HCT116 (cell line): ENCODE data around the gene VPS39. TPM values are rescaled to one million over a fixed set of nuclear protein-coding genes. Genes with fewer than 3 reads are reported as not detected.

Source experiments
- ATAC-seq: fragments of 200-7000 bp; cut with Tn5 transposase; 2 replicates; pipeline ENCODE4 v1.9.1; 2020; ENCODE audit warnings: mild to moderate bottlenecking, moderate library complexity
- BruUV-seq: library from RNA; stranded (reverse); fragments of 400-500 nt; replicated peaks from 2 replicates; lab custom pipeline; 2021; lab: Mats Ljungman, UMichigan
- CTCF ChIA-PET: fragments of 300-600 bp; sonication (Branson Sonifier 250); formaldehyde crosslinking; loops from one replicate; lab custom pipeline; 2021; ENCODE audit warnings: antibody characterized with exemption; lab: Charles Lee
- POLR2A ChIA-PET: fragments of 300-600, 350-600 bp; sonication (Branson Sonifier 250); formaldehyde crosslinking; loops from one replicate; lab custom pipeline; 2021; ENCODE audit warnings: antibody characterized with exemption; lab: Charles Lee
- RAD21 ChIA-PET, 2 experiments: fragments of 300-600 bp; sonication (Branson Sonifier 250); formaldehyde crosslinking; loops; one replicate each; lab custom pipeline; 2023; ENCODE audit warnings: low total read pairs in 2 of 2; ENCODE audit not compliant: uncharacterized antibody in 2 of 2, unreplicated experiment in 2 of 2, low non-redundant PET in 1 of 2; lab: Charles Lee
- DNase-seq: peaks from one replicate; pipeline ENCODE4 v3.0.0-alpha.2; 2010; ENCODE audit warnings: low read depth, low spot score
- H2AFZ ChIP-seq: fragments of 200-600 bp; shearing (Covaris generic), sonication (generic); 2 replicates; pipeline ENCODE4 v1.6.1; 2017; ENCODE audit warnings: low read depth, mixed run types, mixed read lengths, antibody characterized with exemption, low read length; ENCODE audit not compliant: poor library complexity, severe bottlenecking
- H3K27ac ChIP-seq: 2 replicates; pipeline ENCODE4 v1.5.1; 2012; ENCODE audit warnings: low read depth, low read length
- H3K27me3 ChIP-seq: fragments of 200-600 bp; sonication (generic); 2 replicates; pipeline ENCODE4 v1.6.1; 2016; ENCODE audit warnings: mixed run types, low read length, mixed read lengths; ENCODE audit not compliant: insufficient read depth
- H3K36me3 ChIP-seq, 2 experiments: fragments of 200-500 bp in 1 of 2; fragments of 200-600 bp in 1 of 2; sonication (Bioruptor generic) in 1 of 2; sonication (generic) in 1 of 2; 2 replicates each; pipeline versions ENCODE4 v1.5.1 to v1.6.1; 2014 to 2016; ENCODE audit warnings: low read length in 2 of 2, inconsistent platforms in 1 of 2, mixed read lengths in 1 of 2, mixed run types in 1 of 2; ENCODE audit not compliant: insufficient read depth in 2 of 2, control insufficient read depth in 1 of 2
- H3K4me1 ChIP-seq, 2 experiments: fragments of 200-600 bp in 1 of 2; sonication (generic) in 1 of 2; 2 replicates each; pipeline versions ENCODE4 v1.5.1 to v1.6.1; 2012 to 2017; ENCODE audit warnings: low read length in 2 of 2, inconsistent platforms in 1 of 2, mild to moderate bottlenecking in 1 of 2, mixed read lengths in 1 of 2, mixed run types in 1 of 2, moderate library complexity in 1 of 2; ENCODE audit not compliant: insufficient read depth in 2 of 2, control insufficient read depth in 1 of 2
- H3K4me2 ChIP-seq: fragments of 200-600 bp; sonication (generic); 2 replicates; pipeline ENCODE4 v1.6.1; 2017; ENCODE audit warnings: mixed run types, low read length, mixed read lengths
- H3K4me3 ChIP-seq, 2 experiments: fragments of 200-600 bp in 1 of 2; sonication (generic) in 1 of 2; replicated peaks in 1 of 2; 2 replicates each; pipeline ENCODE4 v1.5.1; 2011 to 2016; ENCODE audit warnings: low read length in 2 of 2, control low read depth in 1 of 2, low read depth in 1 of 2, mild to moderate bottlenecking in 1 of 2, mixed read lengths in 1 of 2, mixed run types in 1 of 2
- H3K79me2 ChIP-seq: fragments of 200-600 bp; sonication (generic); 2 replicates; pipeline ENCODE4 v1.6.1; 2017; ENCODE audit warnings: mild to moderate bottlenecking, mixed run types, low read length, moderate library complexity, mixed read lengths; ENCODE audit not compliant: insufficient read depth
- H3K9ac ChIP-seq: fragments of 200-600 bp; sonication (generic); 2 replicates; pipeline ENCODE4 v1.6.1; 2016; ENCODE audit warnings: low read length, mixed read lengths
- H3K9me2 ChIP-seq: fragments of 200-600 bp; sonication (generic), shearing (Covaris generic); 2 replicates; pipeline ENCODE4 v1.6.1; 2017; ENCODE audit warnings: mixed run types, mild to moderate bottlenecking, moderate library complexity; ENCODE audit not compliant: insufficient read depth
- H3K9me3 ChIP-seq, 2 experiments: fragments of 200-500 bp in 1 of 2; fragments of 200-600 bp in 1 of 2; sonication (Bioruptor generic) in 1 of 2; sonication (generic) in 1 of 2; 2 replicates each; pipeline ENCODE4 v1.6.1; 2014 to 2017; ENCODE audit warnings: low read length in 2 of 2, mixed read lengths in 2 of 2, inconsistent platforms in 1 of 2, low read depth in 1 of 2, mild to moderate bottlenecking in 1 of 2, mixed run types in 1 of 2, moderate library complexity in 1 of 2; ENCODE audit not compliant: control insufficient read depth in 1 of 2, insufficient read depth in 1 of 2
- H4K20me1 ChIP-seq: fragments of 200-600 bp; sonication (generic), shearing (Covaris generic); 2 replicates; pipeline ENCODE4 v1.6.1; 2017; ENCODE audit warnings: mixed run types, mild to moderate bottlenecking, moderate library complexity; ENCODE audit not compliant: insufficient read depth
- CEBPB ChIP-seq: IDR thresholded peaks from 2 replicates; pipeline ENCODE4 v1.6.1; 2012; ENCODE audit warnings: low read depth
- CTCF ChIP-seq, 3 experiments: fragments of 200-600 bp in 1 of 3; sonication (generic) in 1 of 3; IDR thresholded peaks in 2 of 3; conservative IDR thresholded peaks in 1 of 3; 2 replicates each; pipeline ENCODE4 v1.5.1; 2012 to 2017; ENCODE audit warnings: low read depth in 2 of 3, low read length in 2 of 3, antibody characterized with exemption in 1 of 3, borderline replicate concordance in 1 of 3, control low read depth in 1 of 3, mild to moderate bottlenecking in 1 of 3, mixed read lengths in 1 of 3, mixed run types in 1 of 3, moderate library complexity in 1 of 3; ENCODE audit not compliant: insufficient read depth in 1 of 3
- ELF1 ChIP-seq: IDR thresholded peaks from 2 replicates; pipeline ENCODE4 v1.6.1; 2012; ENCODE audit warnings: low read depth, borderline replicate concordance
- EZH2 ChIP-seq: fragments of 200-600 bp; sonication (generic); IDR thresholded peaks from 2 replicates; pipeline ENCODE4 v1.6.1; 2017; ENCODE audit warnings: antibody characterized with exemption, mixed run types
- FOSL1 ChIP-seq: IDR thresholded peaks from 2 replicates; pipeline ENCODE4 v1.6.1; 2012; ENCODE audit warnings: low read depth
- JUND ChIP-seq: IDR thresholded peaks from 2 replicates; pipeline ENCODE4 v1.6.1; 2012
- POLR2A ChIP-seq: IDR thresholded peaks from 2 replicates; pipeline ENCODE4 v1.7.0; 2011; ENCODE audit warnings: borderline replicate concordance; ENCODE audit not compliant: insufficient read depth, insufficient read length; ENCODE audit errors: extremely low read depth
- REST ChIP-seq: IDR thresholded peaks from 2 replicates; pipeline ENCODE4 v1.6.1; 2012; ENCODE audit warnings: low read depth
- SIN3A ChIP-seq: IDR thresholded peaks from 2 replicates; pipeline ENCODE4 v1.6.1; 2012; ENCODE audit warnings: low read depth
- TCF7L2 ChIP-seq: IDR thresholded peaks from 2 replicates; pipeline ENCODE4 v1.7.0; 2011; ENCODE audit warnings: borderline replicate concordance, inconsistent platforms; ENCODE audit not compliant: insufficient read depth, insufficient read length; ENCODE audit errors: extremely low read depth
- YY1 ChIP-seq: IDR thresholded peaks from 2 replicates; pipeline ENCODE4 v1.6.1; 2011; ENCODE audit warnings: low read length, low read depth, moderate library complexity, mild to moderate bottlenecking; ENCODE audit not compliant: insufficient replicate concordance; ENCODE audit errors: extremely low read depth
- intact Hi-C: fragments of 100-400 bp; cut with micrococcal nuclease; formaldehyde crosslinking; loops from 2 replicates; pipeline ENCODE4 v1.10.0; 2022
- total RNA-seq: library from RNA; stranded (reverse); gene quantifications from one replicate; pipeline ENCODE4 v1.2.1, GENCODE V29; 2021; ENCODE audit not compliant: unreplicated experiment

VPS39 gene
- total RNA-seq, 1 experiment from 2014 or later: 40.1 TPM

- Histone ChIP-seq H3K27me3 (no peaks in the 10 kb centered on the region), H3K36me3 (no peaks in the 10 kb centered on the region), H3K4me1 (peaks cover under 1 to 6% of the 10 kb centered on the region in 2 experiments; a peak in 2 of 4 replicates), H3K9me2 (no peaks in the 10 kb centered on the region), H3K9ac (no peak overlapping the region), H3K27ac (no peak overlapping the region), H3K4me3 (no peak overlapping the region), H3K79me2 (no peaks in the 10 kb centered on the region), H3K9me3 (no peaks in the 10 kb centered on the region), H3K4me2 (no peak overlapping the region), H2AFZ (no peak overlapping the region), H4K20me1 (no peaks in the 10 kb centered on the region)
- RAD21 ChIA-PET: no interaction called here
- TF ChIP-seq FOSL1 (no peak), EZH2 (no peak), TCF7L2 (no peak), CTCF (IDR thresholded peaks at IDR 0.05 in 2 of 3, conservative IDR thresholded peaks at IDR 0.05 in 1 of 3; ENCODE audit: borderline replicate concordance in 1 of 3, insufficient read depth in 1 of 3, low read depth in 2 of 3, low read length in 2 of 3) (no peak), POLR2A (no peak), YY1 (no peak), REST (no peak), CEBPB (no peak), JUND (no peak), ELF1 (no peak), SIN3A (no peak)
- DNase-seq: no peak
- ATAC-seq: no peak
- intact Hi-C loops: no loop called here
- BruUV-seq: no TSS peak
- POLR2A ChIA-PET: no interaction called here
- CTCF ChIA-PET: no interaction called here
Measured at GRCh38 chr15:42151141-42151561, 57.0 kb downstream of the VPS39 start.
